GM12878 (cell line): ENCODE measurements around the gene TOP3A.

Source experiments
- CTCF ChIP-seq, 3 experiments: IDR thresholded peaks in 2 of 3; conservative IDR thresholded peaks in 1 of 3; 2 replicates each; pipeline ENCODE4 v1.5.1; 2011; ENCODE audit warnings: low read depth in 3 of 3, low read length in 3 of 3, mild to moderate bottlenecking in 3 of 3, control low read depth in 2 of 3, moderate library complexity in 2 of 3, inconsistent platforms in 1 of 3, mixed read lengths in 1 of 3; ENCODE audit not compliant: control insufficient read depth in 2 of 3, insufficient read depth in 1 of 3; ENCODE audit errors: extremely low read depth in 1 of 3
- EZH2 ChIP-seq: IDR thresholded peaks from 2 replicates; pipeline ENCODE4 v1.6.1; 2012; ENCODE audit warnings: low read depth, mild to moderate bottlenecking, control low read depth, inconsistent platforms, low read length, borderline replicate concordance; ENCODE audit not compliant: control insufficient read depth
- GABPA ChIP-seq: IDR thresholded peaks from 2 replicates; pipeline ENCODE4 v1.6.1; 2014; ENCODE audit warnings: antibody characterized with exemption, low read depth, mild to moderate bottlenecking, inconsistent platforms
- JUNB ChIP-seq: IDR thresholded peaks from 2 replicates; pipeline ENCODE4 v1.6.1; 2016; ENCODE audit warnings: antibody characterized with exemption, mild to moderate bottlenecking
- MAX ChIP-seq: IDR thresholded peaks from 2 replicates; pipeline ENCODE4 v1.6.1; 2012; ENCODE audit warnings: low read depth, low read length, improper control_type of control experiment
- NFIC ChIP-seq: IDR thresholded peaks from 2 replicates; pipeline ENCODE4 v1.6.1; 2012; ENCODE audit warnings: low read depth, mild to moderate bottlenecking, inconsistent platforms, low read length, moderate library complexity
- NFXL1 ChIP-seq: fragments of 450-650 bp; IDR thresholded peaks from 2 replicates; pipeline ENCODE4 v1.6.1; 2017; ENCODE audit warnings: antibody characterized with exemption, mild to moderate bottlenecking, borderline replicate concordance
- PAX8 ChIP-seq: fragments of 450-650 bp; IDR thresholded peaks from 2 replicates; pipeline ENCODE4 v1.6.1; 2017; ENCODE audit warnings: mild to moderate bottlenecking, moderate library complexity
- POLR2A ChIP-seq: IDR thresholded peaks from 2 replicates; pipeline ENCODE4 v1.6.1; 2011; ENCODE audit warnings: low read depth, mild to moderate bottlenecking, low read length
- POLR2AphosphoS5 ChIP-seq: IDR thresholded peaks from 2 replicates; pipeline ENCODE4 v1.6.1; 2011; ENCODE audit warnings: mild to moderate bottlenecking, low read length, inconsistent platforms
- REST ChIP-seq: IDR thresholded peaks from 2 replicates; pipeline ENCODE4 v1.6.1; 2012; ENCODE audit warnings: mild to moderate bottlenecking, low read depth, low read length
- TARDBP ChIP-seq: IDR thresholded peaks from 2 replicates; pipeline ENCODE4 v1.6.1; 2016; ENCODE audit warnings: borderline replicate concordance

- TF ChIP-seq EZH2: no peak
- TF ChIP-seq CTCF (IDR thresholded peaks at IDR 0.05 in 2 of 3, conservative IDR thresholded peaks at IDR 0.05 in 1 of 3; ENCODE audit: control insufficient read depth in 2 of 3, extremely low read depth in 1 of 3, insufficient read depth in 1 of 3, low read depth in 3 of 3, low read length in 3 of 3): no peak
- no peak for TF ChIP-seq POLR2A
- no peak for TF ChIP-seq POLR2AphosphoS5
- TF ChIP-seq JUNB: no peak
- no peak for TF ChIP-seq NFIC
- no peak for TF ChIP-seq NFXL1
- TF ChIP-seq GABPA: no peak
- no peak for TF ChIP-seq MAX
- TF ChIP-seq REST: no peak
- no peak for TF ChIP-seq PAX8
- TF ChIP-seq TARDBP: no peak
Measured at GRCh38 chr17:18331879-18332278, 17.1 kb upstream of the TOP3A start.
